ENCODE results near the gene FBXO28. TPM values are rescaled to one million over a fixed set of nuclear protein-coding genes. Genes with fewer than 3 reads are reported as not detected.

The FBXO28 gene
- total RNA-seq, 1 donor from 2014 or later: 39.2 TPM

- no peak for TF ChIP-seq CTCF (IDR thresholded peaks at IDR 0.05; ENCODE audit: insufficient read depth, low read length, poor library complexity, severe bottlenecking)
- DNase-seq (ENCODE audit: low read depth): no peak
- Histone ChIP-seq H3K4me3 (ENCODE audit: low read depth, low read length) (no peak overlapping the region), H3K27me3 (ENCODE audit: control insufficient read depth, insufficient read depth, low read length) (no peaks in the 10 kb centered on the region), H3K36me3 (ENCODE audit: control insufficient read depth, insufficient read depth, low read length) (peaks cover 1% of the 10 kb centered on the region)
Measured at GRCh38 chr1:224127925-224128819, 14.3 kb downstream of the FBXO28 start.

- H3K27me3 ChIP-seq (ENCODE audit: control insufficient read depth, insufficient read depth, low read length): no peaks in the 10 kb centered on the region
- DNase-seq (ENCODE audit: low read depth): no peak
- no peak for TF ChIP-seq CTCF (IDR thresholded peaks at IDR 0.05; ENCODE audit: insufficient read depth, low read length, poor library complexity, severe bottlenecking)
- H3K4me3 ChIP-seq (ENCODE audit: low read depth, low read length): no peak overlapping the region
- H3K36me3 ChIP-seq (ENCODE audit: control insufficient read depth, insufficient read depth, low read length): peaks cover 1% of the 10 kb centered on the region
Measured at GRCh38 chr1:224131253-224131652, 17.3 kb downstream of the FBXO28 start.

GRCh38 chr1:224132901-224133300, 19.0 kb downstream of the FBXO28 start:
- Histone ChIP-seq H3K36me3 (ENCODE audit: control insufficient read depth, insufficient read depth, low read length) (peaks cover 1% of the 10 kb centered on the region), H3K27me3 (ENCODE audit: control insufficient read depth, insufficient read depth, low read length) (no peaks in the 10 kb centered on the region), H3K4me3 (ENCODE audit: low read depth, low read length) (no peak overlapping the region)
- TF ChIP-seq CTCF (IDR thresholded peaks at IDR 0.05; ENCODE audit: insufficient read depth, low read length, poor library complexity, severe bottlenecking): no peak
- no peak for DNase-seq (ENCODE audit: low read depth)

GRCh38 chr1:224133741-224134299, 19.9 kb downstream of the FBXO28 start:
- Histone ChIP-seq H3K4me3 (ENCODE audit: low read depth, low read length) (no peak overlapping the region), H3K27me3 (ENCODE audit: control insufficient read depth, insufficient read depth, low read length) (no peaks in the 10 kb centered on the region), H3K36me3 (ENCODE audit: control insufficient read depth, insufficient read depth, low read length) (peaks cover 1% of the 10 kb centered on the region)
- no peak for TF ChIP-seq CTCF (IDR thresholded peaks at IDR 0.05; ENCODE audit: insufficient read depth, low read length, poor library complexity, severe bottlenecking)
- DNase-seq (ENCODE audit: low read depth): no peak

GRCh38 chr1:224137518-224137917, 23.6 kb downstream of the FBXO28 start:
- no peak overlapping the region for H3K4me3 ChIP-seq (ENCODE audit: low read depth, low read length)
- DNase-seq (ENCODE audit: low read depth): no peak
- TF ChIP-seq CTCF (IDR thresholded peaks at IDR 0.05; ENCODE audit: insufficient read depth, low read length, poor library complexity, severe bottlenecking): no peak
- H3K36me3 ChIP-seq (ENCODE audit: control insufficient read depth, insufficient read depth, low read length): no peaks in the 10 kb centered on the region
- no peaks in the 10 kb centered on the region for H3K27me3 ChIP-seq (ENCODE audit: control insufficient read depth, insufficient read depth, low read length)
